NT2/D1 (cell line): ENCODE measurements around the gene S1PR1.
"Not testable (repeated sequence)": the region's sequence is repeated elsewhere in the genome, so short reads cannot be mapped to it uniquely, and the experiment has no call there.

Experiments
- DNase-seq: peaks from one replicate; pipeline ENCODE4 v3.0.0-alpha.2; 2011; ENCODE audit warnings: low read depth, low spot score
- H3K27me3 ChIP-seq: 2 replicates; pipeline ENCODE4 v1.6.0; 2011; ENCODE audit warnings: mild to moderate bottlenecking; ENCODE audit not compliant: insufficient read length, insufficient read depth
- H3K36me3 ChIP-seq: 2 replicates; pipeline ENCODE4 v1.6.1; 2011; ENCODE audit warnings: mild to moderate bottlenecking, low read length, mixed read lengths; ENCODE audit not compliant: insufficient read depth, insufficient read length
- H3K4me1 ChIP-seq: 2 replicates; pipeline ENCODE4 v1.5.1; 2011; ENCODE audit not compliant: insufficient read depth, insufficient read length
- H3K4me3 ChIP-seq: 2 replicates; pipeline ENCODE4 v1.5.1; 2011; ENCODE audit warnings: low read depth; ENCODE audit not compliant: insufficient read length
- H3K9ac ChIP-seq: 2 replicates; pipeline ENCODE4 v1.6.0; 2011; ENCODE audit warnings: low read depth; ENCODE audit not compliant: insufficient read length
- H3K9me3 ChIP-seq: 2 replicates; pipeline ENCODE4 v1.5.1; 2011; ENCODE audit warnings: mild to moderate bottlenecking, low read length; ENCODE audit not compliant: insufficient read depth
- SUZ12 ChIP-seq: IDR thresholded peaks from 2 replicates; pipeline ENCODE4 v1.6.1; 2011; ENCODE audit not compliant: insufficient read length, insufficient read depth; ENCODE audit errors: extremely low read depth
- YY1 ChIP-seq: IDR thresholded peaks from 2 replicates; pipeline ENCODE4 v1.6.1; 2011; ENCODE audit not compliant: insufficient read length, insufficient read depth
- ZNF274 ChIP-seq: IDR thresholded peaks from 2 replicates; pipeline ENCODE4 v1.6.1; 2011; ENCODE audit warnings: mild to moderate bottlenecking, low read depth, low read length

The S1PR1 gene

GRCh38 chr1:101207891-101208290 is 28.9 kb upstream of the S1PR1 start:
- no peak overlapping the region for H3K9ac ChIP-seq
- H3K9me3 ChIP-seq: no peaks in the 10 kb centered on the region
- H3K4me3 ChIP-seq: no peak overlapping the region
- H3K27me3 ChIP-seq: no peaks in the 10 kb centered on the region
- H3K4me1 ChIP-seq: no peaks in the 10 kb centered on the region
- TF ChIP-seq SUZ12: no peak
- no peak for TF ChIP-seq YY1
- TF ChIP-seq ZNF274: no peak
- no peaks in the 10 kb centered on the region for H3K36me3 ChIP-seq
- DNase-seq: no peak

GRCh38 chr1:101215363-101216011 is 21.3 kb upstream of the S1PR1 start:
- H3K36me3 ChIP-seq: no peaks in the 10 kb centered on the region
- H3K4me1 ChIP-seq: no peaks in the 10 kb centered on the region
- no peaks in the 10 kb centered on the region for H3K9me3 ChIP-seq
- no peaks in the 10 kb centered on the region for H3K27me3 ChIP-seq
- no peak overlapping the region for H3K4me3 ChIP-seq
- TF ChIP-seq ZNF274: no peak
- TF ChIP-seq YY1: no peak
- no peak for DNase-seq
- H3K9ac ChIP-seq: no peak overlapping the region

- no peaks in the 10 kb centered on the region for H3K36me3 ChIP-seq
- no peak for TF ChIP-seq SUZ12
- no peak for TF ChIP-seq ZNF274
- no peak for TF ChIP-seq YY1
- H3K4me1 ChIP-seq: no peaks in the 10 kb centered on the region
- H3K9ac ChIP-seq: no peak overlapping the region
- H3K4me3 ChIP-seq: no peak overlapping the region
- no peaks in the 10 kb centered on the region for H3K27me3 ChIP-seq
- no peaks in the 10 kb centered on the region for H3K9me3 ChIP-seq
- no peak for DNase-seq
These were observed 20.2 kb upstream of the S1PR1 start for GRCh38 chr1:101216623-101217022.

GRCh38 chr1:101217148-101217547 is 19.7 kb upstream of the S1PR1 start:
- Histone ChIP-seq H3K9me3 (no peaks in the 10 kb centered on the region), H3K36me3 (no peaks in the 10 kb centered on the region), H3K4me1 (no peaks in the 10 kb centered on the region), H3K27me3 (no peaks in the 10 kb centered on the region), H3K4me3 (no peak overlapping the region), H3K9ac (no peak overlapping the region)
- no peak for TF ChIP-seq YY1
- TF ChIP-seq ZNF274: no peak
- TF ChIP-seq SUZ12: no peak
- no peak for DNase-seq

- H3K4me3 ChIP-seq, H3K4me1 ChIP-seq, H3K27me3 ChIP-seq, H3K9ac ChIP-seq, H3K36me3 ChIP-seq, H3K9me3 ChIP-seq, DNase-seq: not testable (repeated sequence)
These were observed 17.9 kb upstream of the S1PR1 start for GRCh38 chr1:101218968-101219367.

GRCh38 chr1:101219924-101220870 is 16.6 kb upstream of the S1PR1 start:
- no peak overlapping the region for H3K4me3 ChIP-seq
- no peak for TF ChIP-seq YY1
- no peak for TF ChIP-seq SUZ12
- TF ChIP-seq ZNF274: no peak
- no peaks in the 10 kb centered on the region for H3K36me3 ChIP-seq
- no peak for DNase-seq
- H3K9me3 ChIP-seq: no peaks in the 10 kb centered on the region
- no peaks in the 10 kb centered on the region for H3K27me3 ChIP-seq
- H3K4me1 ChIP-seq: no peaks in the 10 kb centered on the region
- no peak overlapping the region for H3K9ac ChIP-seq

- Histone ChIP-seq H3K27me3 (no peaks in the 10 kb centered on the region), H3K4me3 (no peak overlapping the region), H3K36me3 (no peaks in the 10 kb centered on the region), H3K9me3 (no peaks in the 10 kb centered on the region), H3K4me1 (no peaks in the 10 kb centered on the region), H3K9ac (no peak overlapping the region)
- DNase-seq: no peak
- TF ChIP-seq SUZ12 (no peak), YY1 (no peak), ZNF274 (no peak)
These were observed 15.9 kb upstream of the S1PR1 start for GRCh38 chr1:101220906-101221305.
